DOHH2 (cell line): ENCODE data around the gene ZYX.

Experiments
- EZH2phosphoT487 ChIP-seq: fragments of 200-600 bp; sonication (generic); IDR thresholded peaks from 2 replicates; pipeline ENCODE4 v1.6.1; 2017; ENCODE audit warnings: borderline replicate concordance, mild to moderate bottlenecking, antibody characterized with exemption, low read length, moderate library complexity, mixed read lengths
- TF ChIP-seq, protein P1 (sequence below): fragments of 200-600 bp; sonication (generic); IDR thresholded peaks from one replicate; pipeline ENCODE4 v1.5.1; 2014; ENCODE audit warnings: antibody characterized with exemption, mild to moderate bottlenecking, low read depth, low read length; ENCODE audit not compliant: poor library complexity, severe bottlenecking

DNA sequence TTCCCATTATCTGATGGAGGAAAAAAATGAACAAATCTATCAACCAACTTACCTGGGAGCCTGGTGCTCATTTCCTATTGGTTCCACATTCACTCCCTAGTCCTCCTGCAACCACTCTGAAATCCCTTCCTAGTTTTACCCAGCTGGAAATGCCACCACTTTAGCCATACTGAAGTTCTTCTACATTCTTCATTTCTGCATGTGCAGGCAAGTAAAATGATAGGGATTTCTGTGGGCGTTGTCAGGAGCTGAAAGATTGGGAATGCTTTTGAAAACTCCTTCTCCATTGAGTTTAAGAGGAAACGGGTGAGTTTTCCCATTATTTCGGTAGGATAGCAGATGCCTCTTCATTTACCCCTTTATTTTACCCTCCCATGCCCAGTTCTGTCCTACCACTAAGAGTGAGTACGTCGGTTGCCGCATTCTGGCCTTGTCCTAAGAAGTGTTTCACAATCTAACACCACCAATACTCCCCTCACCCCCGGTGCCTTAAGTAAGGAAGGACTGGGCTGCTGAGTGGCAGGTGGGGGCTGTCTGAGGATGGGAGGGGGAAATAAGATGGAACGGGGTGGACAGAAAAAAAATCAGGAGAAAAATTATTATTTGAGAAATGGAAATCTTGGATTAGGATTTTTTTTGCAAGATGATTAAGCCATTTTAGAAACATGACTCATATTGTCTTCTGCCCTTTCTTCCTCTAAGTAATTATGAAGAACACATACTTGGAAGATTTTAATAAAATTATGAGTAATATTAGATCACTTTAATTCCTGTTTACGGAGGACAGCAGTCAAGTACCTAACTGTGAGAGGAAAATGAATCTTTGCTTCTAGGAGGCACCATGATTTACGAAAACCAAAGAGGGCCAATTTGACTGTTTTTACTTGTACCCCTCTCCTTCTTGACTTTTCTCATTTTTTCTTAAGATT lies 48.9 kb downstream of the ZYX start:
- TF ChIP-seq, protein P1, sequence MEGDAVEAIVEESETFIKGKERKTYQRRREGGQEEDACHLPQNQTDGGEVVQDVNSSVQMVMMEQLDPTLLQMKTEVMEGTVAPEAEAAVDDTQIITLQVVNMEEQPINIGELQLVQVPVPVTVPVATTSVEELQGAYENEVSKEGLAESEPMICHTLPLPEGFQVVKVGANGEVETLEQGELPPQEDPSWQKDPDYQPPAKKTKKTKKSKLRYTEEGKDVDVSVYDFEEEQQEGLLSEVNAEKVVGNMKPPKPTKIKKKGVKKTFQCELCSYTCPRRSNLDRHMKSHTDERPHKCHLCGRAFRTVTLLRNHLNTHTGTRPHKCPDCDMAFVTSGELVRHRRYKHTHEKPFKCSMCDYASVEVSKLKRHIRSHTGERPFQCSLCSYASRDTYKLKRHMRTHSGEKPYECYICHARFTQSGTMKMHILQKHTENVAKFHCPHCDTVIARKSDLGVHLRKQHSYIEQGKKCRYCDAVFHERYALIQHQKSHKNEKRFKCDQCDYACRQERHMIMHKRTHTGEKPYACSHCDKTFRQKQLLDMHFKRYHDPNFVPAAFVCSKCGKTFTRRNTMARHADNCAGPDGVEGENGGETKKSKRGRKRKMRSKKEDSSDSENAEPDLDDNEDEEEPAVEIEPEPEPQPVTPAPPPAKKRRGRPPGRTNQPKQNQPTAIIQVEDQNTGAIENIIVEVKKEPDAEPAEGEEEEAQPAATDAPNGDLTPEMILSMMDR = no peak
- TF ChIP-seq EZH2phosphoT487 = no peak
